HUES64 (cell line): Measurements from ENCODE around the gene CDK4.

Experiments
- H3K27ac ChIP-seq: 2 replicates; pipeline ENCODE4 v1.7.0; 2013; ENCODE audit warnings: low read depth, low read length, inconsistent platforms
- H3K27me3 ChIP-seq: 2 replicates; pipeline ENCODE4 v1.6.1; 2013; ENCODE audit warnings: mild to moderate bottlenecking, low read length; ENCODE audit not compliant: insufficient read depth
- H3K36me3 ChIP-seq: 2 replicates; pipeline ENCODE4 v1.6.1; 2013; ENCODE audit warnings: mild to moderate bottlenecking, low read length; ENCODE audit not compliant: insufficient read depth
- H3K4me1 ChIP-seq: 2 replicates; pipeline ENCODE4 v1.6.1; 2013; ENCODE audit warnings: mild to moderate bottlenecking, low read length, moderate library complexity; ENCODE audit not compliant: insufficient read depth
- H3K4me3 ChIP-seq: 2 replicates; pipeline ENCODE4 v1.5.1; 2013; ENCODE audit warnings: mild to moderate bottlenecking, low read length, moderate library complexity
- H3K9ac ChIP-seq: 2 replicates; pipeline ENCODE4 v1.6.1; 2013; ENCODE audit warnings: mild to moderate bottlenecking, low read depth, low read length
- H3K9me3 ChIP-seq: 2 replicates; pipeline ENCODE4 v1.6.1; 2013; ENCODE audit warnings: low read depth, low read length; ENCODE audit not compliant: insufficient read depth
- WGBS: fragments of 150-250, 120-280 bp; methylation state at CpG from one replicate; pipeline ENCODE4 v1.1.7; 2013; ENCODE audit warnings: missing lambda C conversion rate; 5-methylcytosine and 5-hydroxymethylcytosine counted together

Gene CDK4

DNA sequence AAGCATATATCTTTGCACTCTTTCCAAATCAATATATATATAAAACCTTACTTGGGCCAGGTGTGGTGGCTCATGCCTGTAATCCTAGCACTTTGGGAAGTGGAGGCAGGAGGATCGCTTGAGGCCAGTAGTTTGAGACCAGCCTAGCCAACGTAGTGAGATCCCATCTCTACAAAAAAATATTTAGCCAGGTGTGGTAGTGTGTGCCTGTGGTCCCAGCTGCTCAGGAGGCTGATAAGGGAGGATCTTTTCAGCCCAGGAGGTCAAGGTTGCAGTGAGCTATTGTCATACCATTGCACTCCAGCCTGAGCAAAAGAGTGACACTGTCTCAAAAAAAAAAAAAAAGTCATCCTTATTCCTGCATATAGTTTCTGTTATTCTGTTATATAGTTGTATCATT is 43.8 kb downstream of the CDK4 start:
- H3K27ac ChIP-seq: no peak overlapping the region
- peaks cover 6% of the 10 kb centered on the region; the same call in 1 of the 2 replicates for H3K36me3 ChIP-seq
- no peak overlapping the region for H3K9ac ChIP-seq
- no peaks in the 10 kb centered on the region for H3K27me3 ChIP-seq
- 100% methylated on average over 1 of the region's 2 CpGs for WGBS
- H3K9me3 ChIP-seq: no peaks in the 10 kb centered on the region
- H3K4me1 ChIP-seq: no peaks in the 10 kb centered on the region
- H3K4me3 ChIP-seq: no peak overlapping the region

- Histone ChIP-seq H3K36me3 (peaks cover 6% of the 10 kb centered on the region; the same call in 1 of the 2 replicates), H3K27ac (no peak overlapping the region), H3K4me1 (no peaks in the 10 kb centered on the region), H3K27me3 (no peaks in the 10 kb centered on the region), H3K4me3 (no peak overlapping the region), H3K9ac (no peak overlapping the region), H3K9me3 (no peaks in the 10 kb centered on the region)
- WGBS: 93% methylated on average over 3 of the region's 3 CpGs
These were observed 44.9 kb downstream of the CDK4 start for GRCh38 chr12:57707250-57707649.

DNA sequence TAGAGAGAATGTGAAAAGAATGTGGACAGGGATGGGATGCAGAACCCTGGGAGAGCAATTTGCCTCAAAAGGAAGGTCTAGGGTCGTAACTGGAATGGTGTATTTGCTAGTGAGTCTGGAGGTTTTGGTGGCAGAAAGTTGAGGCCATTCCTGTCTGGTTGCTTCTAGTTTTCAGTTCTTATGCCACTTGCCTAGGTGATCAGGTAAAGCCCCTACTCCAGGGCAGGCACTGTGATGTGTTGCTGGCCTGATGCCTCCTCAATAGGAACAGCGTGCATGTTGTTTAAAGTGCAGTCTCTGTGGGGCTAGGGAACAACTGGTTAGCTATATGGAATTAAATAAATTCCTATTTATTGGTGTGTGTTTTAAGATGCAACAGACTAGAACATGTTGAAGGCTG is 51.8 kb downstream of the CDK4 start:
- Histone ChIP-seq H3K4me1 (no peaks in the 10 kb centered on the region), H3K27me3 (no peaks in the 10 kb centered on the region), H3K9ac (no peak overlapping the region), H3K4me3 (no peak overlapping the region), H3K36me3 (peaks cover 18% of the 10 kb centered on the region), H3K9me3 (no peaks in the 10 kb centered on the region), H3K27ac (no peak overlapping the region)
- WGBS: 93% methylated on average over 2 of the region's 2 CpGs

DNA sequence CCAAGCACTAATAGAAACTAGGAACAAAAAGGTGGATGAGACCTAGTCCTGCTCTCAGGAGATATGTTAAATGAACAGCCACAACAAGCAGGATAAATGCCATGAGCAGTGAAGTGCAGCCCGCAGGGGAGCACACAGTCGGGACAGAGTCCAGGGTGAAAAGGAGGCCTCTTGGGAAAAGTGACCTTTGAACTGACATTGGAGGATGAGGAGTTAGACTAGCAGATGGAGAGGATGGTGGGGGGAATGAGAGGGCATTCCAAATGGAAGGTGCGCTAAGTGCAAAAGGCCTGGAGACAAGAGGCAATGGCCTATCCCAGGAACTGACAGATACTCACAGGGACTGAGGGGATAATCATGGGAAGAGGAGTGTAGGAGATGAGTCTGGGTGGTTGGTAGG is 53.7 kb downstream of the CDK4 start:
- H3K27ac ChIP-seq: no peak overlapping the region
- peaks cover 14% of the 10 kb centered on the region for H3K36me3 ChIP-seq
- 91% methylated on average over 3 of the region's 3 CpGs for WGBS
- H3K9ac ChIP-seq: no peak overlapping the region
- H3K27me3 ChIP-seq: no peaks in the 10 kb centered on the region
- H3K4me3 ChIP-seq: no peak overlapping the region
- no peaks in the 10 kb centered on the region; the same call in 1 of the 2 replicates for H3K4me1 ChIP-seq
- no peaks in the 10 kb centered on the region for H3K9me3 ChIP-seq
